DMS 273 (cell line): ENCODE results near the gene FOXR1.
"Not testable (repeated sequence)": the region's sequence is repeated elsewhere in the genome, so short reads cannot be mapped to it uniquely, and the experiment has no call there.

Source experiments
- DNase-seq: peaks from one replicate; lab custom pipeline; 2025; ENCODE audit not compliant: unreplicated experiment; lab: John Stamatoyannopoulos, UW

FOXR1 gene

GRCh38 chr11:118939953-118940598 is 31.5 kb upstream of the FOXR1 start:
- DNase-seq = no peak

- no peak for DNase-seq
Observed at GRCh38 chr11:118947091-118947490, 24.5 kb upstream of the FOXR1 start.

DNA sequence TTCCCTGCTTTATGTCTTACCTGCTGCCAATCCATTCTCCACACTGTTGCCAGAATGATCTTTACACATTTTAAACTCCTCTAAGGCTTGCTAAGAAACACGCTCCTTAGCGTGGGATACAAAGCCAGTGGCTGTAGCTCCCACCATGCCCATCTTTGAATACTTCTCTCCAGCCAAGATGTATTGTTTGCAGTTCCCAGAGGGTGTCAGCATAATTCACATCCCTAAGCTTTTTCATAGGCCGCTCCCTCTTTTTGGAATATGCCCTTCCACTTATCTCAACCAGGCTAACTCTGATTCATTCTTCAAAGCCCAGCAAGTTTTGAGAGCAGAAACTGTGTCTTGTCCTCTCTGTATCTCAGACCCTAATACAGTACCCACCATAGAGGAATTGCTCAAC is 23.6 kb upstream of the FOXR1 start:
- no peak for DNase-seq

DNA sequence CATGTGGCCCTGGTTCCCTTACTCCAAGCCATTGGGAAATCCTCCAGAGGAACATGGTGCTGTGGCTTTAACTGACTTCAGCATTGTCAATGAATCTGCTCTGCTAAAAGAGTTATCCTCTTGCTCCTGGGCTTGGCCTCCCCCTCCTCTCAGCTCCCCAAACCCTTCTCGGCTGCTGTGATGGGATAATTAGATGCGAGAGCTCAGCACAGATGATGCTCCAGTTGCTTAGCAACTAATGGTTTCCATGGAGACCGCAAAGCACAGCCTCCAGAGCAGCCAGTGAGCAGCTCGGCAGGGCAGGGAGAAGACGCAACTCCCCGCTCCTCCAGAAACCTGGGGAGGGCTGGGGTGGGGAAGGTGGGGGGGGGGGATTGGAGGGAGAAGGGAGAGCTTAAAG is 18.3 kb upstream of the FOXR1 start:
- DNase-seq = peak; percentile 84

DNA sequence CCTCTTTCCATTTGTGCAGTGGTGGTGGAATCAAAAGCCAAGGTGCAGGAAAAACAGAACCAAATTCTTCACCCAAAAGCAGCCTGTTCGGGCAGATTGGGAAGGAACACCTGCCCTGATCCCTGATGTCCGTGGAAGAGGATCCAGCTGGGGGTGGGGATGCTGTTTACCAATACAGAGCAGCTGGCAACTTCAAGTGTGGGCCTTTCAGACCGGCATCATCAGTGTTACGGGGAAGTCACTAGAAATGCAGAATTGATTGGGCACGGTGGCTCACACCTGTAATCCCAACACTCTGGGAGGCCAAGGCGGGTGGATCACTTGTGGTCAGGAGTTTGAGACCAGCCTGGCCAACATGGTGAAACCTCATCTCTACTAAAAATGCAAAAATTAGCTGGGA is 17.6 kb upstream of the FOXR1 start:
- DNase-seq = not testable (repeated sequence)

- DNase-seq = peak; percentile 86
Observed at GRCh38 chr11:118956094-118956846, 15.3 kb upstream of the FOXR1 start, which contains the start of gene UPK2. Gene UPK2 (plus strand): TSS chr11:118956298. CDS start chr11:118956351, 53 bp downstream.

DNA sequence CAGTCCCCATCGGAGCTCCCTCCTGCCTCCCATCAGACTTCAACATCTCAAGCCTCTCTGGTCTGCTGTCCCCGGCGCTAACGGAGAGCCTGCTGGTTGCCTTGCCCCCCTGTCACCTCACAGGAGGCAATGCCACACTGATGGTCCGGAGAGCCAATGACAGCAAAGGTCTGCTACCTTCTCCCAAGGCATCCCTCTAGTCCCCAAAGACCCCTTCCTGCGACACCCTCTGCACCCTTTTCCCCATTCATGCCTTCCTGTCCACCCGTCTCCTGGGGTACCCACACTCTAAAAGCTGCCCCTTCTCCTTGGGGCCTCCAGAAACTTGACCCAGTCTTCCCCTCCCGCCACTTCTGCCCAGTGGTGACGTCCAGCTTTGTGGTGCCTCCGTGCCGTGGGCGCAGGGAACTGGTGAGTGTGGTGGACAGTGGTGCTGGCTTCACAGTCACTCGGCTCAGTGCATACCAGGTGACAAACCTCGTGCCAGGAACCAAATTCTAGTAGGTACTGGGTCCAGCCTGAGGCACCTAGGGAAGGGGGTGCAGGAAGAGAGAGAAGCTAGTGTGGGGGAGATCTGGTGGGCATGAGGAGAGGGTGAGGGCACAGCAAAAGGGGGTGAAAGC is 14.6 kb upstream of the FOXR1 start:
- no peak for DNase-seq

GRCh38 chr11:118957549-118957948 is 14.0 kb upstream of the FOXR1 start:
- no peak for DNase-seq

- no peak for DNase-seq
Observed at GRCh38 chr11:118957968-118958367, 13.6 kb upstream of the FOXR1 start.

GRCh38 chr11:118958577-118958976 is 13.0 kb upstream of the FOXR1 start:
- DNase-seq = no peak

GRCh38 chr11:118961189-118961588 is 10.4 kb upstream of the FOXR1 start:
- no peak for DNase-seq

DNA sequence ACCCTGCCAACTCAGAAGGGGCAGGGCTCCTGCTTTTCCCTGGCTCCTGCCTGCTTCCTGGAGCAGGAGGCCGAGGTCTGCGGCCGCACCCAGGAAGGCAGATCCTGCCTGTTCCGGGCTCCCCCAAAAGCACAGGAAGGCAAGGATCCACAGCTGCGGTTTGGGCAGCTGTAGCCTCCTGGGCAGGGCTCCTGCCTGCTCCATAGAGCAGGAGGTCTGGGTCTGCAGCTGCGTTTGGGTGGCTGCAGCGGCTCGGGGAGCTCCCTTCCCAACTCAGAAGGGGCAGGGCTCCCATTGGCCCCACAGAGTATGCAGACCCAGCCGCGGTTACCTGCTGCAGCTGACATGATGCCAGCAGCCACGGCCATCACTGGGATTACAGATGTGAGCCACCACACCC is 10.0 kb upstream of the FOXR1 start:
- DNase-seq = no peak

- not testable (repeated sequence) for DNase-seq
Observed at GRCh38 chr11:118969508-118969907, 2.1 kb upstream of the FOXR1 start.

GRCh38 chr11:118973985-118974384 is 2.4 kb downstream of the FOXR1 start:
- DNase-seq = no peak

DNA sequence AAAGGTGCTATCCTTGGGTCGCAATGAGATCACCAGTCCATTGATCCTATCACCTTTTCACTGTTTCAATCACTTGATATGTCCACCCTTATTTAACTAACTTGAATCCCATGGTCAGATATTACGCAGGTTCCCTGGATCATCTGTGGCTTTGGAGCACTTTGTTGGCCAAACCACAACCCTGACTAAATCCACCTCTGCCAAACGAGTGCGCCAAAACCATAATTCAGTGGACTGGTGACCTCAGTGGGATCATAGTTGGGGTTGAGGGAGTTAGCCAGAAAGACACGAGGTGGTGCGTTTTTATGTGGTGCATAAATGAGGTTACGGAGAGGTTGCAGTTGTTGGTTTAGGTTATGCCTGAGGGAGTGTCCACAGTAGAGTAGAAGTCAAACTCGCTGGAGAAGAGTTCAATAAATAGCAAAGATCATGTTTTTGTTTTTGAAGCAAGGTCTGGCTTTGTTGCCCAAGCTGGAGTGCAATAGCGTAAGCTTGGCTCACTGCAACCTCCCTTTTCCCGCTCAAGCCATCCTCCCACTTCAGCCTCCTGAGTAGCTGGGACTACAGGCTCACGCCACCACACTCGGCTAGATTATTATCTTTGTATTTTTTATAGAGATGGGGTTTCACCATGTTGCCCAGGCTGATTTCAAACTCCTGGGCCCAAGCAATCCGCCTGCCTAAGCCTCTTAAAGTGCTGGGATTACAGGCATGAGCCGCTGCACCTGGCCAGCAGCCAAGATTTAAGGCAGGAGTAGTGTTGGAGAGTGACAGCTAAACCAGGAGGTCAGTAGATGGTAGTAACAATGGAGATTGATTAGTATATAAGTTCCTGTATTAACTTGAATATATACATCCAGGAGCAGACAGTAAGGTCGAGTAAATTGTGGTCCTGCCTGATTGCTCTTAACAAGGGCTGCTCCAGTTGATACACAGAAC is 4.5 kb downstream of the FOXR1 start:
- DNase-seq = peak; percentile 10

DNA sequence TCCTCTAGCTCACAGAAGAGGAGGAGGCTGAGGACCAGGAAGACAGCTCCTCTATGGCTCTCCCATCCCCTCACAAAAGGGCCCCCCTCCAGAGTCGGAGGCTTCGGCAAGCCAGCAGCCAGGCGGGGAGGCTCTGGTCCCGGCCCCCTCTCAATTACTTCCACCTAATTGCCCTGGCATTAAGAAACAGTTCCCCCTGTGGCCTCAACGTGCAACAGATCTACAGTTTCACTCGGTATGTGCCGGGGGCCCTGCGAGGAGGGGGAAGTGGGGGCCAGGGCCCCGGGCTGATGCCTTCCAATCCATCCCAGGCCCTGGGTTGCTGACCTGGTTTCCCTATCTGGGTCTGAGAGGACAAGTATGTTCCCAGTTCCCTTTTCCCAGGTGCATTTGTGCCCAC is 7.9 kb downstream of the FOXR1 start:
- peak; percentile 46 for DNase-seq

DNA sequence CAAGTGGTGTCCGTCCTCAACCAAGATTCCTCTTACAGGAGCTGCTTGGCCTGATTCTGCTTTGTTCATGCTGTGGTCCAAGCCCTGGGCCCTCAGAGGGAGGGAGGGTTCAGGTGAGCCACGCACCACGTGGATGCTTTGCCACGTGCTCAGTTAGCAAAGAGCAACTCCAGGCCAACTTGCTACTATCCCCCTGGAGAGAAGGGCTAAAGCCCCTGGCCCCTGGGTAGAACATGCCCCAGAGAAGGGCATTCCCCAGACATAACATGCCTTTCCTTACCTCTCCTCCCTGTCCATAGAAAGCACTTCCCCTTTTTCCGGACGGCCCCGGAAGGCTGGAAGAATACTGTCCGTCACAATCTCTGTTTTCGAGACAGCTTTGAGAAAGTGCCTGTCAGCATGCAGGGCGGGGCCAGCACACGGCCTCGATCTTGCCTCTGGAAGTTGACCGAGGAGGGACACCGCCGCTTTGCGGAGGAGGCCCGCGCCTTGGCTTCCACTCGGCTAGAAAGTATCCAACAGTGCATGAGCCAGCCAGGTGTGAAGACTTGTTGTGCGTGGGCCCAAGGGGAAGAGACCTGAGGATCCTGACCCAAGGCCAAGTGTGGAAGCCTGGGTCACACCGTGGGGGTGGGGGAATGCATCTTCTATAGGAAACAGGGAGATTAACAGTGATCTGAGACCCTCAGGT is 8.8 kb downstream of the FOXR1 start:
- no peak for DNase-seq

DNA sequence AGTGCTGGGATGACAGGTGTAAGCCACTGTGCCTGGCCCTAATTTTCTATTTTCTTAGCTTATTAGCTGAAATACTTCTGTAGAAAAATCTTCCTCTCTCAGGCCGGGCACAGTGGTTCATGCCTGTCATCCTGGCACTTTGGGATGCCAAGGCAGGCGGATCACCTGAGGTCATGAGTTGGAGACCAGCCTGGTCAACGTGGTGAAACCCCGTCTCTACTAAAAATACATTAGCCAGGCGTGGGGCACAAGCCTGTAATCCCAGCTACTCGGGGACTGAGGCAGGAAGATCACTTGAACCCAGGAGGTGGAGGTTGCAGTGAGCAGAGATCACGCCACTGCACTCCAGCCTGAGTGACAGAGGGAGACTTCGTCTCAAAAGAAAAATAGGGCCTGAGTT is 12.8 kb downstream of the FOXR1 start:
- DNase-seq = not testable (repeated sequence)

DNA sequence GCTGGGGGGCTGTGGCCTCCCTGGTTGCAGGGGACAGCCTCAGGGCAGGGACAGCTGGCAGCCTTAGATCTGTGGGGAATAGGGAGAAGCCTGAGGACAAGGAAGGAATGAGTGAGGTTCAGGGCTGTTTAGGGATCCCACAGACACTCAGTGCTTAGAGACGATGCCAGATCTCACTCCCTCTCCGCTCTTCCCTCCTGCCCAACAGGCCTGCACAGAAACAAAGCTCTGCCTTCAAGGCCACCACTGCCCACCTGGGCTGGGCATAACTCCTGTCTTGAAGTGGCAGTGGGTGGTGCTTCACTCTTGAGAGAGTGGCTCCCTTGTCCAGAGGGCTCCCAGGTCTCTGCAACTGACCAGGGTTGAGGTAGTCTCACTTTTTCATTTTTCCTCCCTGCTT is 13.3 kb downstream of the FOXR1 start:
- no peak for DNase-seq

DNA sequence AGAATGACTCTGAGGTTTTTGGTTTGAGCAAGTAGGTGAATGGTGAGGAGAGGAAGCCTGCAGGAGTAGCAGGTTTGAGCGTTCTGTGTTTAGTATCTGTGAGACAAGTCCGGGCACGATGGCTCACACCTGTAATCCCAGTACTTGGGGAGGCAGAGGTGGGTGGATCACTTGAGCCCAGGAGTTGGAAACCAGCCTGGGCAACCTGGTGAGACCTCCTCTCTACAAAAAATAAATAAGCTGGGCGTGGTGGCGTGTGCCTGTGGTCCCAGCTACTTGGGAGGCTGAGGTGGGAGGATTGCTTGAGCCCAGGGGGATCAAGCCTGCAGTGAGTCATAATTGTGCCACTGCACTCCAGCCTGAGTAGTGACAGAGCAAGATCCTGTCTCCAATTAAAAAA is 16.7 kb downstream of the FOXR1 start:
- DNase-seq = no peak
